CD14-positive monocyte (primary cell): ENCODE data around the gene TMEM248. TPM values are rescaled to one million over a fixed set of nuclear protein-coding genes. Genes with fewer than 3 reads are reported as not detected.

Experiments used
- DNase-seq, 3 donors: peaks; one replicate each; pipeline ENCODE4 v3.0.0-alpha.2; 2011 to 2022
- H2AFZ ChIP-seq: 2 replicates; pipeline ENCODE4 v1.6.0; 2012; ENCODE audit warnings: mild to moderate bottlenecking, low read depth, low read length, inconsistent platforms; ENCODE audit not compliant: insufficient read depth, poor library complexity, severe bottlenecking
- H3K27ac ChIP-seq, 2 donors: 1 replicate in 1 of 2; 2 replicates in 1 of 2; pipeline ENCODE4 v1.5.1; 2012 to 2013; ENCODE audit warnings: low read length in 2 of 2, control low read depth in 1 of 2, inconsistent platforms in 1 of 2, low read depth in 1 of 2, mild to moderate bottlenecking in 1 of 2
- H3K27me3 ChIP-seq, 2 donors: one replicate each; pipeline versions ENCODE4 v1.6.0 to v1.6.1; 2011 to 2013; ENCODE audit warnings: low read length in 2 of 2; ENCODE audit not compliant: control insufficient read depth in 2 of 2, insufficient read depth in 2 of 2
- H3K36me3 ChIP-seq, 2 donors: replicated peaks in 1 of 2; 1 replicate in 1 of 2; 2 replicates in 1 of 2; pipeline versions ENCODE4 v1.5.1 to v1.6.1; 2012 to 2013; ENCODE audit warnings: low read length in 2 of 2, control low read depth in 1 of 2, inconsistent platforms in 1 of 2, mild to moderate bottlenecking in 1 of 2; ENCODE audit not compliant: insufficient read depth in 2 of 2, control insufficient read depth in 1 of 2
- H3K4me1 ChIP-seq, 2 donors: 1 replicate in 1 of 2; 2 replicates in 1 of 2; pipeline versions ENCODE4 v1.5.1 to v1.6.1; 2012 to 2013; ENCODE audit warnings: low read length in 2 of 2, control low read depth in 1 of 2, inconsistent platforms in 1 of 2, mild to moderate bottlenecking in 1 of 2, moderate library complexity in 1 of 2; ENCODE audit not compliant: insufficient read depth in 2 of 2, control insufficient read depth in 1 of 2
- H3K4me2 ChIP-seq: replicated peaks from 2 replicates; pipeline ENCODE3; 2012; ENCODE audit warnings: low read length, moderate library complexity, mild to moderate bottlenecking; ENCODE audit not compliant: poor library complexity, severe bottlenecking; ENCODE audit errors: extremely low read depth
- H3K4me3 ChIP-seq, 3 experiments: fragments of 200-600 bp in 1 of 3; sonication (generic) in 1 of 3; replicated peaks in 1 of 3; 1 replicate in 2 of 3; 2 replicates in 1 of 3; pipeline ENCODE4 v1.5.1; 2011 to 2013; ENCODE audit warnings: low read length in 3 of 3, mild to moderate bottlenecking in 3 of 3, control low read depth in 2 of 3, low read depth in 2 of 3, inconsistent platforms in 1 of 3, moderate library complexity in 1 of 3
- H3K79me2 ChIP-seq: 2 replicates; pipeline ENCODE4 v1.6.0; 2012; ENCODE audit warnings: mild to moderate bottlenecking, control low read depth, inconsistent platforms, low read length, moderate library complexity; ENCODE audit not compliant: insufficient read depth
- H3K9ac ChIP-seq: 2 replicates; pipeline ENCODE4 v1.6.0; 2017; ENCODE audit warnings: low read length, mild to moderate bottlenecking; ENCODE audit not compliant: insufficient read depth, poor library complexity, severe bottlenecking
- H3K9me3 ChIP-seq, 2 donors: replicated peaks in 1 of 2; 1 replicate in 1 of 2; 2 replicates in 1 of 2; pipeline versions ENCODE4 v1.5.1 to v1.6.1; 2012 to 2013; ENCODE audit warnings: low read length in 2 of 2, control low read depth in 1 of 2; ENCODE audit not compliant: control insufficient read depth in 1 of 2, insufficient read depth in 1 of 2
- H4K20me1 ChIP-seq: 2 replicates; pipeline ENCODE4 v1.6.0; 2012; ENCODE audit warnings: mild to moderate bottlenecking, low read length, control low read depth, moderate library complexity; ENCODE audit not compliant: insufficient read depth
- H3K27ac Mint-ChIP-seq, 7 donors: one replicate each; pipeline ENCODE4 v1.8.0; 2020; ENCODE audit warnings: mild to moderate bottlenecking in 7 of 7, mixed read lengths in 7 of 7, moderate library complexity in 6 of 7, inconsistent platforms in 2 of 7
- H3K27me3 Mint-ChIP-seq, 3 donors: one replicate each; pipeline ENCODE4 v1.8.0; 2021 to 2022; ENCODE audit warnings: low read depth in 3 of 3, mild to moderate bottlenecking in 3 of 3, mixed read lengths in 3 of 3, moderate library complexity in 3 of 3, inconsistent platforms in 1 of 3
- H3K36me3 Mint-ChIP-seq, 2 donors: one replicate each; pipeline ENCODE4 v1.8.0; 2020; ENCODE audit warnings: mixed read lengths in 2 of 2, inconsistent platforms in 1 of 2, mild to moderate bottlenecking in 1 of 2
- H3K4me1 Mint-ChIP-seq: one replicate; pipeline ENCODE4 v1.8.0; 2020; ENCODE audit warnings: mild to moderate bottlenecking, mixed read lengths
- H3K4me3 Mint-ChIP-seq, 2 donors: one replicate each; pipeline ENCODE4 v1.8.0; 2020; ENCODE audit warnings: mild to moderate bottlenecking in 2 of 2, mixed read lengths in 2 of 2, moderate library complexity in 1 of 2
- H3K9me3 Mint-ChIP-seq, 7 donors: one replicate each; pipeline ENCODE4 v1.8.0; 2020 to 2022; ENCODE audit warnings: mixed read lengths in 7 of 7, mild to moderate bottlenecking in 6 of 7, moderate library complexity in 6 of 7, inconsistent platforms in 2 of 7
- CTCF ChIP-seq: fragments of 200-600 bp; IDR thresholded peaks from one replicate; pipeline ENCODE4 v1.8.0; 2022; ENCODE audit warnings: antibody characterized with exemption, mild to moderate bottlenecking
- WGBS: methylation state at CpG from one replicate; pipeline ENCODE4 v1.1.5; 2013; ENCODE audit warnings: missing lambda C conversion rate; ENCODE audit not compliant: insufficient coverage; 5-methylcytosine and 5-hydroxymethylcytosine counted together
- intact Hi-C, 2 donors: fragments of 100-400 bp; cut with micrococcal nuclease; formaldehyde crosslinking; loops; one replicate each; pipeline versions ENCODE4 v1.15.0 to v1.15.1; 2023
- polyA plus RNA-seq, 3 donors: library from polyadenylated mRNA; depleted of rRNA in 1 of 3; unstranded in 2 of 3; stranded (reverse) in 1 of 3; fragments of 300-500 nt in 2 of 3; fragments of >200 nt in 1 of 3; fragmentation: Illumina TruSeq in 2 of 3; gene quantifications; 1 replicate in 2 of 3; 2 replicates in 1 of 3; pipeline ENCODE4 v1.2.3, GENCODE V29; 2012 to 2021

Gene TMEM248
- polyA plus RNA-seq, 3 donors: 67.5 to 82.3 (median 78.3) TPM

GRCh38 chr7:66930341-66930740 is 9.3 kb downstream of the TMEM248 start:
- Histone ChIP-seq H3K4me3 (no peak overlapping the region), H3K79me2 (peaks cover 99% of the 10 kb centered on the region), H3K36me3 (peaks cover 7 to 53% of the 10 kb centered on the region in 2 donors), H3K4me2 (no peak overlapping the region), H2AFZ (no peak overlapping the region), H4K20me1 (peaks cover 97% of the 10 kb centered on the region), H3K27ac (peak overlapping the region in 1 of 2 donors; percentile 41), H3K27me3 (no peaks in the 10 kb centered on the region), H3K9me3 (no peaks in the 10 kb centered on the region), H3K4me1 (no peaks in the 10 kb centered on the region), H3K9ac (no peak overlapping the region)
- 85% methylated on average over 5 of the region's 5 CpGs for WGBS
- H3K4me1 Mint-ChIP-seq: peaks cover 8% of the 10 kb centered on the region
- intact Hi-C loops: no loop called here
- peaks cover 24 to 55% of the 10 kb centered on the region in 2 donors for H3K36me3 Mint-ChIP-seq
- H3K27ac Mint-ChIP-seq: peak overlapping the region in 1 of 7 donors; percentile 3
- TF ChIP-seq CTCF: no peak
- DNase-seq: no peak
- peaks cover 0 to 1% (median 0%) of the 10 kb centered on the region in 7 donors for H3K9me3 Mint-ChIP-seq
- H3K27me3 Mint-ChIP-seq: peaks cover 0 to 1% (median 0%) of the 10 kb centered on the region in 3 donors
- no peak overlapping the region for H3K4me3 Mint-ChIP-seq

- H3K27ac ChIP-seq: no peak overlapping the region
- peaks cover 0 to 3% (median 0%) of the 10 kb centered on the region in 7 donors for H3K9me3 Mint-ChIP-seq
- no peak overlapping the region for H2AFZ ChIP-seq
- intact Hi-C loops: no loop called here
- no peaks in the 10 kb centered on the region for H3K4me1 ChIP-seq
- peaks cover 97% of the 10 kb centered on the region for H4K20me1 ChIP-seq
- H3K9me3 ChIP-seq: no peaks in the 10 kb centered on the region
- no peak for TF ChIP-seq CTCF
- DNase-seq: no peak
- H3K27me3 Mint-ChIP-seq: peaks cover 0 to 3% (median 1%) of the 10 kb centered on the region in 3 donors
- H3K4me2 ChIP-seq: no peak overlapping the region
- peak overlapping the region in 3 of 7 donors; percentile 1 to 43 (median 15) for H3K27ac Mint-ChIP-seq
- H3K9ac ChIP-seq: no peak overlapping the region
- WGBS: 88% methylated on average over 4 of the region's 4 CpGs
- H3K27me3 ChIP-seq: no peaks in the 10 kb centered on the region
- H3K79me2 ChIP-seq: peaks cover 99% of the 10 kb centered on the region
- H3K4me3 Mint-ChIP-seq: no peak overlapping the region
- H3K36me3 Mint-ChIP-seq: peaks cover 13 to 65% of the 10 kb centered on the region in 2 donors
- peaks cover 19% of the 10 kb centered on the region for H3K4me1 Mint-ChIP-seq
- no peak overlapping the region for H3K4me3 ChIP-seq
- H3K36me3 ChIP-seq: peaks cover 2 to 29% of the 10 kb centered on the region in 2 donors
These were observed 12.4 kb downstream of the TMEM248 start for GRCh38 chr7:66933469-66933868.
